GM21515 (cell line): ENCODE data around the gene SCAMP5.

Experiments used
- ATAC-seq: cut with Tn5 transposase; IDR thresholded peaks from one replicate; pipeline ENCODE4 v1.9.1; 2021; ENCODE audit not compliant: unreplicated experiment

SCAMP5 gene

GRCh38 chr15:75021341-75021740 is 26.0 kb downstream of the SCAMP5 start:
- ATAC-seq, result no peak

- ATAC-seq, result no peak
Measured at GRCh38 chr15:75022783-75023180, 27.4 kb downstream of the SCAMP5 start.

- ATAC-seq, result peak; percentile 86
Measured at GRCh38 chr15:75023181-75023871, 28.0 kb downstream of the SCAMP5 start, which contains the start of gene PPCDC. Gene PPCDC, plus strand, starts transcription at chr15:75023590. Its CDS starts 4,729 bp downstream, at chr15:75028319.

- ATAC-seq, result no peak
Measured at GRCh38 chr15:75023872-75024636, 28.7 kb downstream of the SCAMP5 start.

GRCh38 chr15:75025107-75025506 is 29.7 kb downstream of the SCAMP5 start:
- no peak for ATAC-seq

GRCh38 chr15:75025548-75026260 is 30.3 kb downstream of the SCAMP5 start:
- ATAC-seq, result no peak

- no peak for ATAC-seq
Measured at GRCh38 chr15:75027551-75027950, 32.2 kb downstream of the SCAMP5 start.

- no peak for ATAC-seq
Measured at GRCh38 chr15:75028991-75029377, 33.6 kb downstream of the SCAMP5 start.

- no peak for ATAC-seq
Measured at GRCh38 chr15:75029378-75030022, 34.1 kb downstream of the SCAMP5 start.

- ATAC-seq, result no peak
Measured at GRCh38 chr15:75030023-75030413, 34.7 kb downstream of the SCAMP5 start.

GRCh38 chr15:75030424-75030823 is 35.1 kb downstream of the SCAMP5 start:
- no peak for ATAC-seq

- ATAC-seq, result no peak
Measured at GRCh38 chr15:75031848-75032247, 36.5 kb downstream of the SCAMP5 start.

- no peak for ATAC-seq
Measured at GRCh38 chr15:75032395-75032794, 37.0 kb downstream of the SCAMP5 start.

- ATAC-seq, result no peak
Measured at GRCh38 chr15:75033809-75034208, 38.4 kb downstream of the SCAMP5 start.

GRCh38 chr15:75034615-75035014 is 39.3 kb downstream of the SCAMP5 start:
- no peak for ATAC-seq

- ATAC-seq, result no peak
Measured at GRCh38 chr15:75036212-75036616, 40.9 kb downstream of the SCAMP5 start.

GRCh38 chr15:75037685-75038084 is 42.3 kb downstream of the SCAMP5 start:
- no peak for ATAC-seq

GRCh38 chr15:75038231-75038630 is 42.9 kb downstream of the SCAMP5 start:
- no peak for ATAC-seq

GRCh38 chr15:75042730-75043508 is 47.6 kb downstream of the SCAMP5 start:
- peak; percentile 67 for ATAC-seq

GRCh38 chr15:75043509-75044257 is 48.3 kb downstream of the SCAMP5 start:
- ATAC-seq, result peak; percentile 24
